GM21367 (cell line): ENCODE data around the gene SMIM5.
A peak's percentile ranks its signal among the peaks of the same experiment; 100 is the strongest.

Source experiments
- ATAC-seq: cut with Tn5 transposase; IDR thresholded peaks from one replicate; pipeline ENCODE4 v1.9.1; 2021; ENCODE audit not compliant: unreplicated experiment

SMIM5 gene

DNA sequence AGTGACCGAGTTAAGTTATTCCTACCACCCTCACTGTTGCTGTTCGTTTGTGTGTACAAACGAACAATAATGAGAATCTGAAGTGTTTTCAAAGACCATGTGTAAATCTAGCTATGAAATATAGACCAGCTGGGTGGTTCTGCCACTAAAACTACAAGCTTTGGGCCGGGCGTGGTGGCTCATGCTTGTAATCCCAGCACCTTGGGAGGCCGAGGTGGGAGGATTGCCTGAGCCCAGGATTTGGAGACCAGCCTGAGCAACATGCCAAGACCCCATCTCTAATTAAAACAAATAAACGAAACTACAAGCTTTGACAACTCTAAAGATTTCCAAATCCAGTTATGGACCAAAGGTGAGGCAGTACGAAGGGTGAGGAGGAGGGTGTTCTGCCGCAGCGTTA, 32.7 kb downstream of the SMIM5 start:
- no peak for ATAC-seq

DNA sequence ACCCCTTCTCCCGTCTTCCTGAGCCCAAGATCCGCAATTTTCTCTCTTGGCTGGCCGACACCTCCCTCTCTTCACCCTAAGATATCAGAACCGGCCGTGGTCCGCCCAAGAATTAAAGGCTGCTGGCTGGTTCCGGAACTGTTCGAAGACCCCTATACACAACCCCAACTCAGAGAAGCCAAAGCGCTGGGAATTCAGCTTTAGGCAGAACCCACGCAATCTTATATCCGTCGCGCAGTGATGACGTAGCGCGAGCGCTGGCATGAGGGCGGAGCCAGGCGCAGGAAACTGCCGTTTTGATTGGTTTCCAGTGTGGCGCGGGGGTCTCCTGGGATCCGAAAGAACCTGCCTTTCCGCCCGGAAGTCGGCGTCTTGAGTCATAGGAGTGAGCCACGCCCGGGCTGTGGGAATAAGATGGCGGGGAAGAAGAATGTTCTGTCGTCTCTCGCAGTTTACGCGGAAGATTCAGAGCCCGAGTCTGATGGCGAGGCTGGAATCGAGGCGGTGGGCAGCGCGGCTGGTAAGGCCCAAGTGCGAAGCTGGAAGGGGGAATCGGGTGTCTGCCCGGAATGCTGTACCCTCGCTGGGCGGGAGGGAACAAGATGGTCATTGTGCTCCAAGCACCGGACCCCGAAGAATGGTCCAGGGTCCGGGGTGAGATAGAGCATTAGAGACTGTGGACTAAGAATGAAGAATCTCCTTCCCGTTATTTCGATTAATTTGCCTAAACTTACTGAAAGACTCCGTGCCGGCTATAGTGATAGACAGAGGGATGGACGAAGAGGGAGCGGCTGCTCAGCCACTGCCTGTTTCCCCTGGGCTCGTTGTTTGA, 33.9 kb downstream of the SMIM5 start, which contains the start of the genes RECQL5 and SAP30BP:
Gene RECQL5 (minus strand): TSS at position 196 of the 832 bp plus-strand sequence. CDS start 597 bp downstream, outside the sequence.
Gene SAP30BP (plus strand): TSS at position 380 of the 832 bp plus-strand sequence. CDS start 35 bp downstream, at position 415.
- peak; percentile 71 for ATAC-seq

- no peak for ATAC-seq
Observed at GRCh38 chr17:75667825-75668224, 34.6 kb downstream of the SMIM5 start.

DNA sequence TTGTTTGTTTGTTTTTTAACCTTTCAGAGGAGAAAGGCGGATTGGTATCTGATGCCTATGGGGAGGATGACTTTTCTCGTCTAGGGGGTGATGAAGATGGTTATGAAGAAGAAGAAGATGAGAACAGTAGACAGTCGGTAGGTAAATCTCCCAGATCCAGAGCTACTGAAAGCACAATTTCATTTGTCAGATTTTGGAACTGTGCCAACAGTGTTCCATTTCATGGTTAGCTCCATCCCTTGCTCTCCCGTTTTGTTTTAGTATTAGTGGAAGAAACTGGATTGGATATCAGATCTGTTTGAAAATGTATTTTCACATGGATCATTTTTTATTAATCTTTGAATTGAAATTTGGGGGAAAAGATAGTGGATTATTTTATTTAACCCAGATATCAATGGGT, 35.3 kb downstream of the SMIM5 start:
- no peak for ATAC-seq

GRCh38 chr17:75670868-75671267, 37.6 kb downstream of the SMIM5 start:
- no peak for ATAC-seq

DNA sequence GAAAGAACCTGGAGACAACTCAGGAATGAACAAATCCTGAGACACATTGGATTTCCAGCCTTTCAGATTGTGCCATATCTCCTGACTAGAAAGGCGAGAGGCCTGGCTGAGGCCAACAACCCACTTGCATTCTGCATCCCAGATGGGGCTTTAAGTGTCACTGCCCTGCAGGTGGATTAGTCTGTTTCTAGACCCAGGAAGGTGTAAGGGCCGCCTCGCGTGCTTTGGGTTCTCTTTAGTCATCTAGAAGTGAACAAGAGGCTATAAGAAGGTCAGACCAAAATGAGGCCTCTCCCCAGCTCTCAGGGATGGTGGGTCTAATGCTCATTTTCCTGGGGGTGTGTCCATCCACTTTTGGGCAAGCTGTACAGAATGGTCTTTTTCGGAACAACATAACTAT, 38.8 kb downstream of the SMIM5 start:
- ATAC-seq: no peak

DNA sequence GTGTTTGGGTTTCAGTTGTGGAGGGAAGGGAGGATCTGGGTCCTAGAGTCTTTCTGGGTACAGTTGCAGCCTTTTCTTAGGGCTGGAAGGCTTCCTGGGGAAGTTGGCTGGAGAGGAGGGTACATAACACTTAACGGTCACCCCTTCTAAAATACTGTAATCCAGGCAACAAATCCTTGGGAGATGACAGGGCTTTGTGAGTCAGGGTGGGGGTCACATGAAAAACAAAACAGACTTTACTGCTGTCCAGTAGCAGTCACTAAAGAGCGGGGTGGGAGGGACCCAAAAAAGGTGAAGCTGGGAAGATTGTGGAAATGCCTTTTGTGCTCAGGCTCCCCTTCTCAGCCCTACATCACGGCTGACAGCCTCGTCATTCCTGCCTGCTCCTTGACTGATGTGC, 40.3 kb downstream of the SMIM5 start:
- no peak for ATAC-seq

- no peak for ATAC-seq
Observed at GRCh38 chr17:75676461-75676860, 43.2 kb downstream of the SMIM5 start.

DNA sequence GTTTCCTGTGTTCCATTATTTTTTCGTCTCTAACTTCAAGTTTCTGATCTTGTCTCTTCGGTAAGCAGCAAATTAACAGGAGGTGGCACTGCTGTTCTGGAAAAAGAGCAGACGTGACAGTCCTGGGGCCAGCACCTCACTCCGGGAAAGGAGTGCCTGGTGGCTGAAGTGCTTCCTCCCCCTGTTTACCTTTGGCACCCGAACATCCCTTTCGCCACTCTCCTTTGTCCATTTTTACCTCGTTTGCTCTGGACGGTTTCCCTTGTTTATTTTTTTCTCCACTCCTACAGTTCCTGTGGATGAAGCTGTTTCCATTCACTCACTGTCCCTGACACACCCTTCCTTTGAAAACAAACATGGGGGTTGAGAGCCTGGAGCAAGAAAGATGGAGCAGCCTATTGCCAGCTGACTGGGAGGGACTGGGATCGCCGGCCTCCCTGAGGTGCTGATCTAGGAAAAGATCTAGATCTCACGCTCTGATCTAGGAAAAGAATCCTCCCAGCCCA, 46.5 kb downstream of the SMIM5 start:
- no peak for ATAC-seq

GRCh38 chr17:75680431-75680830, 47.2 kb downstream of the SMIM5 start:
- ATAC-seq: no peak

GRCh38 chr17:75681289-75681688, 48.1 kb downstream of the SMIM5 start:
- ATAC-seq: no peak

DNA sequence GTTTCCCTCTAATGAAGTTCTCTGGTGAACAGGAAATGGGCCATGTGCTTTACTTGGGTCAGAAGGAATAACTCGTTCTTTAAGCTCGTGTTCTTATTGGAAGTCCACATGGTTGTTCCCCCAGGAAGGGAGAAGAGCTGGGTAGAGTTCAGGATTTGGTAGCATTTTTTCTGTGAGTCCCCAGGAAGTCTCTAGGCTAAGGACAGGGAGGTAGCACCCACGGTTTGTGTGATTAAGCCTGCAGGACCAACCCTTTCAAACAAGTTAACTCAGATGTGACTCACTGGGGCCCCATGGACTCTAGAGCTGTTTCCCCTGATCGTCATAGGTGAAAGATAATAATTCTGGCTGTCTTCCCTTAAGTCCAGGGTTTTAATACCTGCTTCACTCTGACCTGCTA, 50.3 kb downstream of the SMIM5 start:
- no peak for ATAC-seq

DNA sequence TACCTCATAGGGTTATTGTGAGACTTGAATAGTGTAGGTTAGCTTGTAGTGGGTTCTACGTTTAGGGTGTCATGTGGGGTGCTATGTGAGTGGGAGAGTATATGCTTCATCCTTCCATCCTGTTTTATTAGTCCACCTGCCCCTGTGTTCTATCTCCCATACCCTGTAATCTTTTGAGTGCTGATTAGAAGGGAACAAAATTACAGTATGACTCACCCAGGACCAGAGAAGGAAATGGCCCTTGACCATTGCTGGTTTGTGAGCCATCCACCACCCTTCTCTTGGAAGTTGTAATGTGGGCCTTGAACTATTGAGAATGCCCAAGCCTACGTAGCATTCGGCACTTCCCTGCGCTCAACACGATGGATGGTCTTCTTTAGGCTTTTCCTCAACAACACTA, 51.0 kb downstream of the SMIM5 start:
- ATAC-seq: no peak

DNA sequence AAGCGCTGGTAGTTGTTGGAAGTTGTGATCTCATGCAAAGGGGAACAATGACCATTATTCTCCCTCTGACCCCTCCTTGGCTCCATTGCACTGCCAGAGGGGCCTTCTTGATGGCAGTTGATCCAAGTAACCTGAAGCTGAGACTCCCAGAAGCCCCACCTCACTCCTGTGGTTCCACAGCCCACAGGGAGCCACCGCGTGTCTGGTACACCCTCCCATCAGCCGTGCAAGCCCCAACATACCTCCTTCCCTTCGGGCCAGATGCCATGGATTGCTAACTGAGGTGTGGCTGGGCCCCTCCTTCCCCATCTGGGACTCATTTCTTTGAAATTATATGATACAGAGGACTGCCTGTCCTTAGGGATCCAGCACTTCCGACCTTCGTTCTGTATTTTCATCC, 51.7 kb downstream of the SMIM5 start:
- no peak for ATAC-seq

DNA sequence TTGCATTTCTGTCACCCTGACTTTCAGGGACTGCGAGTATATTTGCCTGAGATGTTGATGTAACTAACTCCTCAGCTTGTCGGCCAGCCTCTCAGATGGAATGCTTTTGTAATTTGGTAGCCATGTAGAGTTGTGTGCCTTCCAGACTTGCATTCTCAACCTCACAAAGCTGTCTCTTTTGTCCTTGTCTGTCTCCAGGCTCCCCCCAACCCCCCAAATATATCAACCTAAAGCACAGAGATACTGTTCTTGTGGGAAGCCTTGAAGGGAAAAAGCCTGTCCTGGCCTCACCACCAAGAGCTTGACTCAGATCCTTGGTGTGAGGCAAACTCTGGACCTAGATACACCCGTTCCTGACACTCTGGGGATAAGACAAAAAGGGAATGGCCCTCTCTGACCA, 52.3 kb downstream of the SMIM5 start:
- ATAC-seq: no peak

- no peak for ATAC-seq
Observed at GRCh38 chr17:75688209-75688825, 55.1 kb downstream of the SMIM5 start.

DNA sequence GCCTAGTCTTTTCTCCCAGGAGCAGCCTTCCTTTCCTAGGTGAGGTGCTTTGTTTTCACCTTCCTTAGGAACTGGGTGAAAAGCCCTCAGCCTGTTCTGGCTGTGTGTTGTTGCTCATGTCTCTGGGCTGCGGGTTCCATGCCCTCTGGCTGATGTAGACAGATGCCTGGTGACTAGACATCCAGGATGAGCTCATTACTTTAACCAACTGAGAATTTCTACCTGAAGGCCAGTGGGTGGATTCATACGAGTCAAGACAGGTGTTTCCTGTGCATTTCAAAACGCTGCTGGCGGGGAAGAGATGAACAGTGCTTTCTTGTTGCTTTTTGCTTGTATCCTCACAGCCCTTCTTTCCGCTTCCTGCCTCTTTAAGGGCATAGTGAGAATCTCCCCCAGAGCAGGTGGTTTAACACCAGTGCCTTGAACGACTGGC, 56.2 kb downstream of the SMIM5 start:
- no peak for ATAC-seq
